ENCODE data around the gene PEX14. TPM values are rescaled to one million over a fixed set of nuclear protein-coding genes. Genes with fewer than 3 reads are reported as not detected.

PEX14 gene
- total RNA-seq, 1 donor from 2014 or later, result 28.2 TPM

DNA sequence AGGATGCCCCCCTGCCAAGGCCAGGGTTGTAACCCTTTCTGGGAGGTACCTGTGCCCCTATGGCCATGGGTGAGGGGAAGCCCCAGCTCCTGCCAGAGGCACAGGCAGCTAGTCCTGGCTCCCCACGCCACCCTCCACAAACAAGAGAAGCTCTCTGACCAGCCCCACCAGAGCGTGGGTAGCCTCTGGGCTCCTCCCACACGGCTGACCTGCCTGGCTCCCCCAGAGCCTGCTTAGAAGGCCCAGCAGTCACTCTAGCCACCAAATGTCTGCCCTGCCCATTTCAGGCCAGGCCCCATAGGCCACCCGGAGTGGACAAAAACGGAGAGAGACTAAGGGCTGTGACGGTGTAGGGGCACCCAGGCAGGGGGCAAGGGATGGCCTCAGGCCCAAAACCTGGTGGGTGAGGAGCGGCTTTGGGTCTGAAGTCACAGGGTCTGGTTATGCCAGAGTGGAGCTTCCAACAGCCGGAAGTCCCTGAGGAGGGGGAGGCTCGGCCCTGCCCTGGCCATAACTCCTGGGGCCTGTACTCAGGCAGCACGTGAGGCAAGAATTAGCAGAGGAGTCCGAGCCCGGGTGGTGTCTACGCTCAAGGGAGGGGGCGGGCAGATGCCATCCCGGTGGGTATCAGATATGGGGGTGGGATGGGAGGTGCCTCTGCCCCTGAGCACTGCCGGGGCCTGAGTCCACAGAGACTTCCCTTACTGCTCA, 166.2 kb downstream of the PEX14 start:
- no peak for DNase-seq (ENCODE audit: extremely low read depth, low read depth, low spot score)

DNA sequence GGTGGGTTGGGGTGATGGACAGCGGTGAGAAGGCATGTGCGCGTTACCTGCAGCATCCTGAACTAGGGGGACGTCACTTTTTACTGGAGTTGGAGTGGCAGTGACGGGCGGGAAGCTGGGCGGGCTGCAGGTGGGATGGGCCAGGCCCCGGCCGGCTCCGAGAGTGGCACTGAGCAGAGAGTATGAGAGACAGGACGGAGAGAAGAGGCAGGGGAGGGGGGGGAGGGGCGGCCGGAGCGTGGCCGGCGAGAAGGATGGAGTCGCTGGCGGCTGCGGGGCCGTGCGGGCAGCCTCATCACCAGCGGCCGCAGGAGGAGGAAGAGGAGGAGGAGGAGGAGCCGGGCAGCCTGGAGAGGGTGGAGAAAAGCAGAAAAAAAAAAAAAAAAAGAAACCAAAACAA, 167.2 kb downstream of the PEX14 start:
- no peak for DNase-seq (ENCODE audit: extremely low read depth, low read depth, low spot score)

DNA sequence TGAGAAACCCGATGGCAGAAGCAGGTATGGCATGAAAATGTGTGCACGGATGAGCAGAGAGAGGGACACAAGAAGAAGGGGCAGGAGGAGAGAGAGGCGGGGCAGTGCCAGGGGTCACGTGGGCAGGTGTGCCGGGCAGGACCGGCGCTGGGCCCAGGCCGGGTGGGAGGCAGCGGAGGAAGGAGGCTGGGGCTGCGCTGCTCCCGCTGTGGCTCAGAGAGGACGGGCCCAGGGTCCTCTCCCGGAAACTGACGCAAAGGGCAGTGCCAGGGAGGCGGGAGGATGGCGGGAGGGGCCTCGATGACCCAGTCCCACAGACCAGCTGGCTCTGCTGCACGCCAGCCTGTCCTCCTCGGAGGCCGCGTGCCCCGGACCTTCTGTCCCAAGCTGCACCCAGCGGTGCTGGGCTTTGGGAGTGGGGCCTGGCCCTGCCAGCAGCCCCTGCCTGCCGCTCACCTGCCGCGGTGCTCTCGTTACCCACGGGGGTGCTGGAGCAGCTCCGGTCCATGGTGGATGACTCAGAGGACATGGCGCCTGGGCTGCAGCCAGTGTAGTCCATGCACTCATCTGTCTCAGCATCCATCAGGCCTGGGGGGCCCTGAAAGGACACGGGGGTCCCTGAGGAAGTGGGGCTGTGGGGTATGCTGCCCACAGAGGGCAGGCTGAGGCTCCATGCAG, 167.8 kb downstream of the PEX14 start:
- DNase-seq (ENCODE audit: extremely low read depth, low read depth, low spot score), result no peak

DNA sequence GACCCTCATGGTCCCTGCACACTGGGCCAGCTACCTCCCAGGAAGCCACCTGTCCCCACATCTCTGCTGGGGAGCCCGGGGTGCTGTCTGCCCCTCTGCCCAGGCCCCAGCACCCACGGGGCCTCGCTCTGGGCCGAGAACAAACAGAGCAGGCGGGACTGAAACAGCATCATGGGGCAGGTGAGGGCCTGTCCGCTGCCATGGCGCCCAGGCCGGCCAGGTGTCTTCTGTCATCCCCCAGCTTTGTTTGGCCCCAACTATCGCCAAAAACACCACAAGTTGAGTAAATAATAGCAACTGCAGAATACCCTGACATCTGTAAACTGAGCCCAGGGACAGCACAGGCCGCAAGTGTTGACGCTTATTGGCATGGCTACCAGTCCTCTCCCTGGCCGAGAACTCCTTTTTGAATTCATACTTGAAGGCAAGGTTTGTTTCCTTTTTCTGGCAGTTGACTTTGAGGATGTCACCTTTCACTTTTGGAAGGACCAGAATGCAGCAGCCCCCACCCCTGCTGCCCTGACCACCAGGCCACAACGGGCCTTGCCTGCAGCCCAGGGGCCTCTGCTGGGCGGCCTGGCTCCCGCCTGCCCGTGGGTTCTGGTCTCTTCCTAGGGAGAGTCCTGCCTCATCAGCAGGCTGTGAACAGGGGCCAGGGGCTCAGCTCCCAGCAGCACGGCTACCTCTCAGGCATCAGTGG, 169.0 kb downstream of the PEX14 start:
- DNase-seq (ENCODE audit: extremely low read depth, low read depth, low spot score), result no peak

DNA sequence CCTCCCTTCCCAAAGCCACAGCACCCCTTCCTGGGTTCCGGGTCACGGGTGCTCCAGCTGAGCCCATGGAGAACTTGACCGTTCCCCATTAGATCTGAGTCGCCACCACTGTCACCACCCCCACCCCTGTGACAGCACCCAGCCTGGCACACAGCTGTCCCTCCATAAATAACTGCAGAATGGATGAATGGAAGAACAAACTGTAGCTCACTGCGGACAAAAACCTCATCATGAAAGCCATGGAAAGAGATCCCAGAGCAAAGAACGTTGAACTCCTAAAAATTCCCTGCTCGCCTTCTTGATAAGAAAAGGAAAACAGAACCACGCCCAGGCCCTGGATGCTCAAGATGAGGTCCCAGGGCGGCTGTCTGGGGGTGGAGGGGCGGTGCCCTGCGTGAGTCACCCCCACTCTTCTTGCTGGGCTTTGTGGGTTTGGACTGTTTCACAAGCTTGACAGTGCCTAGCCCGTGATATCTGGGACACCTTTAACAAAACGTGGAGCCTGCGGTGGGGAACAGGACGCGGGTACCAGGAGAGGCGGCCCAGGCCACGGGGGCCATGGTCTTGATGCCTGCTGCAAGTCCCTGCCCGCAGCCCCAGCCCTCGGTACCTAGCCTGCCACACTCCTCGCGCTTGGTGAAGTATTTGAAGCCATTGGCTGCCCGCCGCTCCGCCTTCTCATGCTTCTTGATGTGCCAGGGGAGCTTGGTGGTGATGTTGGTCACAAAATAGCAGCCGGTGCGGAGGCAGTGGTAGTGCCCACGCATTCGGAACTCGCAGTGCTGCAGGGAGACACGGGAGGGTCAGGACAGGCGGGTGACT, 169.8 kb downstream of the PEX14 start:
- no peak for DNase-seq (ENCODE audit: extremely low read depth, low read depth, low spot score)

DNA sequence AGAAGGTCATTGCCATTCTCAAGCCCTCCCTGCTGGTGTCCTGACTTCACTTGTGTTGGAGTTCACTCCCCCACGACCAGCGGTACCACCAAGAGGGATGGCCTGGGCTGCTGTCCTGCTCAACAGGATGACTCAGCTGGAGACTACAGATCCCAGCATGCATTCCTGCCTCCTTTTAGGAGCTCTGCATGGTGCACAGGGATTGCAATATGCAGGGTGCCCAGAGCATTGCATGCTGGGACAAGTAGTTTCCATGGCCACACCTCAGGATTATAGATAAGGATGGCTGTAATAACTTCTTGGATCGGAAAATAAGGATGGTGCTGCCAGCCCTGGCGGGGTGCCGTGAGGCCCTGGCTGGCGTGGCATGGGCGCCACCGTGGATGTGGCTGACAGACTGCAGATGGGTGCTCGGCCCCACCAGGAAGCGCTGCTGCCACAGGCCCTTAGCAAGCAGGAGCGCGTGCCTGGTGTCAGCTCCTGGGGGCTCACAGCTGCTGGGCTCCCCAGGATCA, 171.7 kb downstream of the PEX14 start:
- DNase-seq (ENCODE audit: extremely low read depth, low read depth, low spot score), result no peak

DNA sequence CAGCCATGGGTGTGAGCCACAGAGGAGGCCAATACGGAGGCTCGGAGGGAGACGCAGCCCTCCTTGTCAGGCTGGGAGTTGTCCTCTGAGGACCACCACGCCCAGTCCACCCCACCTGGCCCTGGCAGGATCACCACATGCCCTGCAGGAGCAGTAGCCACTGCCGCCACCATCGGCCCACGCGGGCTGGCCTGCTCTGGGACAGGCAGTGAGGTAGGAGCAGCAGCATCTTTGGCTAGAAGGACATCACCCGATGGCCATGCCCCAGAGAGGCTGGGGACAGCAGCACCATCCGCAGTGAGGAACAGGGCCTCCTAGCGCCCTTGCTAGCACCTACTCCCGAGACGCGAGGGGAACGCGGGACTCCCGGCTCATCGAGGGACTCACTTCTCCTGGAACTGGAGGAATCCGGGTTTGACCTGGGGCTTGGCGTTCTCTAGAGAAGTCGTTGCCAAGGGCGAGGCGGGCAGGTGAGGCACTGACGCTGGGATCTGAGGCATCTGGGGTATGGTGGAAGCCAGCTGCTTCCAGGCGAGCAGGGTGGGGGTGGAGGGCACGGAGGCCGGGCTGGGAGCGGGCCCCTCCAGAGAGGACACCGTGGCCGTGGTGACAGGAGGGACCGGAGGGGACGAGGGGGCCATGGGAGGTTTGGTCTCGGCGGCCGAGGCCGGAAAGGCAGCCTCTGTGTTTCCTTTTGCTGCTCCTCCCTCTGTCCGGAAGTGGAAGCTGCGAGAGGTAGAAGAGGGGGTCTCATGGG, 172.8 kb downstream of the PEX14 start:
- no peak for DNase-seq (ENCODE audit: extremely low read depth, low read depth, low spot score)

DNA sequence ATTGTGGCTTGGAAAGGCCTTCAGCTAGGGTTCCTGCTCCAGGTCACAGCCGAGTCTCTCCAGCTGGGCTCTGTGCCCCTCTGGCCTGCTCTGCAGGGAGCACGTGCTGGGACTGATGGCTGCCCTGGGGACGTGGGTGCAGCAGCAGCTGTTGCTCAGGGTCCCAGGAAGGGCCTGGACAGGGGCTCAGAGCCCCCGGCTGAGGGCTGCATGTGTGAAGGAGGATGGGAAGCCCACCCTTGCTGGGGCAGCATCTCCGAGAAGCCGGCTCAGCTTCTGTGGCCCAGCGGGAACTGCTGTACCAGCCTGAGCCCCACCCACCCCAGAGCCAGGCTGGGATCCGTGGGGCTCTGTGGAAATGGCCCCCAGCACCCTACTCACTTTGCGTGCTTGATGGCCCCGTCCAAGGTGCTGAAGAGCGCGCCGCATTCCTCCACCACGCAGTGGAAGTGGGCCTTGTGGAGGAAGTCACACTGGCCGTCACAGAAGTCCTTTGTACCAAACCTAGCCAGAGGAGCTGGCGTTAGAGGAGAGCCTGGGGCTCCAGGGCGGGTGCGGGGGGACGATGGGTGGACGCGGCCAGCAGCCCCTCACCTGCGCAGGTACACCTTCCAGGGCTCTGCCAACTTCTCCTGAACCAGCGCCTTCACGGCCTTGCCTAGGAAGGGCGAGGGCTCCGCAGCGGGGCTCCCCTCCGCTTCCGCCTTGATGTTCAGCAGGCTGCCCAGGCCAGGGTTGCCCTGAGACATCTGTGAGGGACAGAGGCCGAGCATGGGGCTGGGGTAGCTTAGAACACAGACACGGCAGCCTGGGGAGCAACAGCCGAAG, 174.2 kb downstream of the PEX14 start:
- DNase-seq (ENCODE audit: extremely low read depth, low read depth, low spot score), result no peak

DNA sequence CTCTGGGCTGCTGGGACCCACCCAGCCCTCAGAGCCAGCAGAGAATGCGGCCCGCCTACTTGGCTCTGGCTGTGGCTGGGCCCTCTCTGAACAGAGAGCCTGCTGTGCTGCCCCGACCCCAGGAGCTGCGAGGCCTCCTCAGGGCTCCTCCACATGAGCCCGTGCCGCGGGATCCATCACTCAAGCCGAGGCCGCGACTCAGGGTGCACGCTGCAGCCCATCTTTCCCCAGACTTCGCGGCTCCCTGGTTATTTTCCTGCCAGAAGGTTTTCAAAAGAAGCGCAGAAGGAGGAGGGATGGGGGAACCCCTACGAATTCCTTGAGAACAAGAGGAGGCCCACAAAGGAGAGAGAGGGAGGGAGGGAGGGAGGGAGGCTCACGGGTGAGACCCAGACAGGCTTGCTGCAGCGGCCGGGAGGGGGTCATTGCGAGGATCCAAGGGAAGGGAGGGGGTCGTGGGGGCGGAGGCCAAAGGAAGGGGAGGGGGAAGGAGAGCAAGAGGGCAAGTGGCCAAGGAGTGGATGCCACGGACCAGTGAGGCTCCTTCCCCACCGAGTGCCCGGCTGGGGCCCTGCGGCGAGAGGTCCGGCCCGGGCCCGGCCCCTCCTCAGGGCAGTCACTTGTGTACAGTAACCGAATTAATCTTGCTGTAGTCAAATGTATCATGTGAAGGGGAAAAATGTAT, 174.9 kb downstream of the PEX14 start:
- DNase-seq (ENCODE audit: extremely low read depth, low read depth, low spot score), result no peak

DNA sequence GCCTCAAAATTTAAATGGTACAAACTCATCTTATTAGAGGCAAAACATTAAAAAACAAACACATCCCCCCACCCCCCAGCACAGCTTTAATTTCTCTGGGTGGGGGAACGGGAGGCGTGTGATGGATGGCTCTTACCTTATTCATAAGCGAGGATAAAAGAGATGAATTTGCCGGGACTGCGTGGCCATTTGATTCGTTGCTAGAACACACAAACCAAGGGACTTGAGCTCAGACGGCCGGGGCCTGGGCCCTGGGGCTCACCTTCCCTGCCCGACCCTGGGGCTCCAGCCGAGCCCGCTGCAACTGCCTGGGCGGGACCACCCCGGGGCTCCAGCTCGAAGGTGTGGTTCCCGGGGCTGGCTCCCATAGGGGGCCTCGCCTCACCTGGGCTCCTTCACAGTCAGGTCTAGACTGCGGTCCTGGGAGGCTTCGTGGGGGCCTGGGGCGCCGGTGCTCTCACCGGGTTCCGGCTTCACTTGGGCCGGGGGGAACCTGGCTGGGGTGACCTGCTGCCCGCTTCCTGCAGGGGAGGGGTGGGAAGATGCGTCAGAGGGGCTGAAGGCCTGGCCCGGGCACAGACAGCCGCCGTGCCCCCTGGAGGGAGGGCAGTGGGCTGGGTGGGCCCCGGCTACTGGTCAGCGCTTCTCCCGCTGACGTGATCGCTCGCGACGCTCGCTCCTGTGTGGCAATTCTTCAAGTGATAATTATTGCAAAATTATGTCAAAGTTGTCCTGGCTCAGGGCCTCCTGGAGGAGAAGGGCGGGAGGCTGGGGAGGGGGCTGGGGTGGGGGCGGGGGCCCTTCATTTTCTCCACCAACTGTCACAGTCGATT, 176.0 kb downstream of the PEX14 start:
- DNase-seq (ENCODE audit: extremely low read depth, low read depth, low spot score), result no peak

DNA sequence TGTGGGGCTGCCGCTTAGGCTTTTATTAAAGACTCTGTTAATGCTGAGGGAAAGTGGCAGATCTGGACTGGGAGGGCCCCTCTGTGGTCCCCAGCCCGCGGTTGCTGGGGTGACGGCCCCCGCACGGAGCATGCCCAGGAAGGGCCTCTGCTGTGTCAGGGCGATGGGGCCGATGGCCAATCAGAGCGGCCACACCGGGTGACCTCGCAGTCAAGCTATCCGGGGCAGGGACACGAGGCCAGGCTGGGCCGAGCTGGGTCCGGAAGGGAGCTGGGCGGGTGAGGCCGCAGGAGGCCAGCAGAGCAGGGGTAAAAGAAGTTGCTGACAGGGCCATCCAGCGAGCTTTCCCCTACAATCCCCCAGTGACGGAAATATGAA, 176.6 kb downstream of the PEX14 start:
- no peak for DNase-seq (ENCODE audit: extremely low read depth, low read depth, low spot score)

DNA sequence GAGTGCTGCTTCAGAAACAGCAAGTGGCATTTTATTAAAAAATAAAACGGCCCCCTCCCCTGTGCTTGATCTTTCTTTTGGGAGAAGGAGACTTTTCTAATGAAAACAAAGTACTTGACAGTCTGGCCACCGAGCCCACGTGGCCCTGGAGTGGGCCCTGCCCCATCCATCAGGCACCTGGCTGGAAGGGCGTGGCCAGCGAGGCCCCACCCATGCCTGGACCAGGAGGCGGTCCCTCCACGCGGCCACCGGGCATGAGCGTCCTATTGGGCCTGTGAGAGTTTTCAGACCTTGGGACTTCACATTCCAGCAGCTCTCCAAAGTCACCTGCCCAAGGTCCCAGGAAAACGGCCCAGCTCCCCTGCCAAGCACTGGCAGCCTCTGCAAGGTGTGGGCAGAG, 177.0 kb downstream of the PEX14 start:
- DNase-seq (ENCODE audit: extremely low read depth, low read depth, low spot score), result no peak

DNA sequence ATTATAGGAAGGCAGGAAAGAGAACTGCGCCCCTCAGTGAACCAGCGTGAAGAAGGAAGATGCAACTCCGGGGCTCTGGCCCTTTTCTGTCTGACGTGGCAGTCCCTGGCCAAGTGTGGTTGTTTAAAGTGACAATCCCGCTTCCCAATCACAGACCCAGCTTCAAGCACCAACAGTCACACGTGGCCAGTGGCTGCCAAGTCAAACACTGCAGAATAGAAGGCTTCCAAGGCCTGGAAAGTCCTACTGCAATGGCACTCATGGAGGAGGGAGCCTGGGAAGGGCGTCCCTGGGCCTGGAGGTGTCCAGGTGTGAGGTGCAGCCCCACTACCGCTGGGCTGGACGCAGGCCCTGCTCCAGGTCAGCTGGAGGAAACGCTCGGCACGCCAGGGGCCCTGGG, 177.9 kb downstream of the PEX14 start:
- DNase-seq (ENCODE audit: extremely low read depth, low read depth, low spot score), result no peak

DNA sequence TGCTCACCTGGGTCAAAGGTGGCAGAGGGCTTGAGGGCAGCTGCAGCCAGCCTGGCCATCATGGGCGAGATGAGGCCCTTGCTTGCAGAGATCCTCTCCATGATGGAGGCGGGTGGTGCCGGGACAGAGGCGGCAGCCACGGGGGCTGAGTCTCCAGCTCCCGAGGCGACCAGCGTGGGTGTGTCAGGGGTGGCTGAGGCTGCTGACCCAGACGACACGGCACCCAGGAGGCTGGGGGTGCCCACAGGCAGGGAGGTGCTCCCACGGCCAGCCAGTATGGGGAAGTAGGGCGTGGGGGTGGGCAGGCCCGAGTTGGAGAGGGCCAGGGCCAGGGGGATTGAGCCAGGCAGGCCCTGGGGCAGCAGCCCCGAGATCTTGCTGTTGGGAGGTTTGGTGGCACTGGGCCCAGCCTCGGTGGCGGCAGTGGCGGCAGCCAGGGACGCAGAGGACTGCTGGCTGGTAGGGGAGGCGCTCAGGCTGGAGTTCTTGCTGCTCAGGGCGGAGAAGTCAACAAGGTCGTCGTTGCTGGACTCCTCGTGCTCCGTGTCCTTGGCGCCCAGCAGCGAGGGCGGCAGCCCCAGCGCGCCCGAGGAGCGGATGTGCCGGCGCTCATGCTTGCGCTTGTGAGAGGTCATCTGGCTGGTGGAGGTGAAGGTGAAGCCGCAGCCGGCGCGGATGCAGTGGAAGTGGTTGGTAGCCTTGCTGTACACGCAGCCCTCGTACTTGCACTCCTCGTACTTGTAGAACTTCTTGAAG, 178.8 kb downstream of the PEX14 start:
- DNase-seq (ENCODE audit: extremely low read depth, low read depth, low spot score), result no peak

DNA sequence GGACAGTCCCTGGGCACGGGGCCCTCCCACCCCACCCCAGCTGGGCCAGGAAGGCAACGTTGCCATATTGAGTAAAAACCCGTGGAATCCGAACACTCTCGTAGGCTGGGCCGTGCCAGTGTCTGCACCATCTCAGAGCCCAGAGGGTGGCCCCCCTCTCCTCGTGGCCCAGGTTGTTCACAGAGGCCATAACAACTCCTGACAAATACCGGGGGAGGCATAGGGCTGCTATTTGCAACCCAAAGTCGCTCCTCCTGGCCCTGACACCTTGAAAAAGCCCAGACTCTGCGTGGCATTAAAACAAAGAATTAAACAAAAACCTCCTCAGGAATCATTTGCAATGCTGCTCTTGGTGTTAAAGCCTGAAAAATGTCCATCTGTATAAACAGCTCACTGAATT, 180.3 kb downstream of the PEX14 start:
- DNase-seq (ENCODE audit: extremely low read depth, low read depth, low spot score), result no peak

DNA sequence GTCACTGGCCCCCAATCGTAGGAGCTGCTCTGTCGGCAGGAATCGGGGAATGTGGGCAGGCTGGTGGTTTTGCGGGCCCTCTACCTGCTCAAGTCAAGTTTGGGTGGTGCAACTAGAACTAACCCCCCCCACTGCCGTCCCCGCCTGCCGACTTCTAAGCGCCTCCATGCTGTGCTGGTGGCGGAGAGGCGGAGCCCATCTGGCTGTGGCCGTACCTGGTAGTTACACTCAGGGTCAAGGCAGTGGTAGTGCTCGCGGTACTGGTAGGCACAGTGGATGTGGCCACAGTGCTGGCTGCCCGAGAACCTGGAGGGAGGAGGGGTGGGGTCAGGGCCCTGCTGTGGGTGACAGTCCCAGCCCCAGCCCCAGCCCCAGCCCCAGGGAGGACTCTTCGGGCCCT, 181.7 kb downstream of the PEX14 start:
- no peak for DNase-seq (ENCODE audit: extremely low read depth, low read depth, low spot score)
